Fibroblast of pulmonary artery (primary cell): ENCODE results near the gene ARHGEF33.
"Not testable (repeated sequence)": the region's sequence is repeated elsewhere in the genome, so short reads cannot be mapped to it uniquely, and the experiment has no call there.

Experiments
- DNase-seq: peaks from one replicate; pipeline ENCODE4 v3.0.0-alpha.2; 2010; ENCODE audit warnings: low read depth
- H3K4me3 ChIP-seq: replicated peaks from 2 replicates; pipeline ENCODE4 v1.5.1; 2011; ENCODE audit warnings: low read depth, mild to moderate bottlenecking, control low read depth, low read length, moderate library complexity
- CTCF ChIP-seq: IDR thresholded peaks from 2 replicates; pipeline ENCODE4 v1.5.1; 2011; ENCODE audit warnings: mild to moderate bottlenecking, control low read depth, low read length, inconsistent platforms; ENCODE audit errors: missing control alignments

Gene ARHGEF33

GRCh38 chr2:38930600-38930999 lies 40.9 kb downstream of the ARHGEF33 start:
- no peak for TF ChIP-seq CTCF
- no peak for DNase-seq
- H3K4me3 ChIP-seq, result no peak overlapping the region

GRCh38 chr2:38932586-38932985 lies 42.9 kb downstream of the ARHGEF33 start:
- DNase-seq, result no peak
- no peak for TF ChIP-seq CTCF
- H3K4me3 ChIP-seq, result no peak overlapping the region

DNA sequence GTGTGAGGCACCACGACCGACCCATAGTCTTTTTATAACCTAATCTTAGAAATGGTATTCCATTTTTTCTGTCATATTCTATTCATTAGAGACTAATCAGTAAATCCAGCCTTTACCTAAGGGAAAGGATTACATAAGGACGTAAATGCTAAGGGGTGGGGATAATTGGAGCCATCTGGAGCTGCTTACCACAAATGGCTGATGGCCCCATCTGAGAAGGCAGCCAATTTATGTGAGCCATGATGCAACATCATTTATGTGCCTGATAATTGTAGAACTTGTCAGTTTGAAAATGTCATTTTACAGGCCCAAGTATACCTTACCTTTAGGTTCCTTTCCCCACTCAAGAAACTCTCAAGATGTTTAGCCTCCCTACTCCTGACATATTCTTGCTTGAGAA lies 44.0 kb downstream of the ARHGEF33 start:
- TF ChIP-seq CTCF, result no peak
- DNase-seq, result peak; percentile 7
- H3K4me3 ChIP-seq, result no peak overlapping the region

- no peak for TF ChIP-seq CTCF
- DNase-seq, result no peak
- H3K4me3 ChIP-seq, result no peak overlapping the region
Observed at GRCh38 chr2:38934742-38935141, 45.1 kb downstream of the ARHGEF33 start.

DNA sequence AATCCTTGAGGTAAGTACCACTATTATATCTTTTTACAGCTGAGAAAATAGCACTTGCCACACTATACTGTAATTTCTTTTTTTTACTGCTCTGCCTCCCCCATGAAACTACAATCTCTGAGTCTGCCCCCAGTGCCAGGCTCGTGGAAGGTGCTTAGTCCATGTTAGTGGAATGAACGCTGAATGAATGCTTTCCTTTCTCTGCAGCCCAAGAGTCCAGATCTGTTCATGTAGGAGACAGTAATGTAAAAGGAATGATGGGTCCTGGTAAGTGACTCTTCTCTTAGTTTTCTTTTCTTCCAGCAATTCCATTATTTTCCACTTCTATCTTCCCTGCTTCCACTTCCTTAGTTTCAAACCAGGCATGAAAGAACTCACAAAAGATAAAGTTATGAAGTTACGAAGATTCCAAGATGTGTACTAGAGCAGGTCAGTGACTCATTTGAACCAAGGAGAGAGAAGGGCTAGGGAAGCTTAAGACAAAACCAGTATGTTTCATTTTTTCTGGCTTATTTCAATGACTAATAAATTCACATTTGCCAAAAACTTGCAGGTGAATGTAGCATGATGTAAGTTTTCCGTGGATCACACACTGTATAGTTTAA lies 46.0 kb downstream of the ARHGEF33 start:
- DNase-seq, result peak; percentile 17
- TF ChIP-seq CTCF, result no peak
- H3K4me3 ChIP-seq, result no peak overlapping the region

- not testable (repeated sequence) for DNase-seq, H3K4me3 ChIP-seq
Observed at GRCh38 chr2:38936516-38936915, 46.8 kb downstream of the ARHGEF33 start.

DNA sequence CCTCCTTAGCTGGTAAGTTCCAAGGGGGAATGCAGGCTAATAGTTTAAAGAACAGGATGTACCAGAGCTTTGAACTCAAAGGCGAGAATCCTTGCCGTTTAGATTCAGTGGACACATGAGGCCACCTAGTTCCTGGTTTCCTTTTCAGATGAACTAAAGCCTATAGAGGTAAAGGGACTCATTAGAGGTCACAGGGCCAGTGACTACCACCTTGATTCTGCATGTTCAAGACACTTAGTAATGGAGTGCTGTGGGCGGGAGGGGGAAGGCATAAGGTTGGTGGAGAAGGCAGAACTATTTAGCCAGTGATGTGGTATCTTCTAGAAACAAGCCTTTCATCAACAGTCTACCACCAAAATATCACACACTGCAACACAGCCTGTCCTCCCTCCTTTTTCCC lies 47.9 kb downstream of the ARHGEF33 start:
- no peak overlapping the region for H3K4me3 ChIP-seq
- no peak for DNase-seq
- no peak for TF ChIP-seq CTCF
